Right renal cortex interstitium (tissue), 3 donors: ENCODE data around the gene MYO1E. TPM values are rescaled to one million over a fixed set of nuclear protein-coding genes. Genes with fewer than 3 reads are reported as not detected.
"Not testable (repeated sequence)": the region's sequence is repeated elsewhere in the genome, so short reads cannot be mapped to it uniquely, and the experiment has no call there.

ENCODE experiments used
- DNase-seq, 3 donors: peaks; one replicate each; pipeline ENCODE4 v3.0.0-alpha.2; 2013; ENCODE audit warnings: low read depth in 3 of 3, low spot score in 2 of 3
- polyA plus RNA-seq, 3 donors: library from polyadenylated mRNA; unstranded; fragments of 120-200 nt; gene quantifications; one replicate each; pipeline ENCODE4 v1.2.1, GENCODE V29; 2013; ENCODE audit not compliant: insufficient read length in 3 of 3

The MYO1E gene
- polyA plus RNA-seq = 100 to 1,000 TPM; 160 to 180 (median 161) TPM

DNA sequence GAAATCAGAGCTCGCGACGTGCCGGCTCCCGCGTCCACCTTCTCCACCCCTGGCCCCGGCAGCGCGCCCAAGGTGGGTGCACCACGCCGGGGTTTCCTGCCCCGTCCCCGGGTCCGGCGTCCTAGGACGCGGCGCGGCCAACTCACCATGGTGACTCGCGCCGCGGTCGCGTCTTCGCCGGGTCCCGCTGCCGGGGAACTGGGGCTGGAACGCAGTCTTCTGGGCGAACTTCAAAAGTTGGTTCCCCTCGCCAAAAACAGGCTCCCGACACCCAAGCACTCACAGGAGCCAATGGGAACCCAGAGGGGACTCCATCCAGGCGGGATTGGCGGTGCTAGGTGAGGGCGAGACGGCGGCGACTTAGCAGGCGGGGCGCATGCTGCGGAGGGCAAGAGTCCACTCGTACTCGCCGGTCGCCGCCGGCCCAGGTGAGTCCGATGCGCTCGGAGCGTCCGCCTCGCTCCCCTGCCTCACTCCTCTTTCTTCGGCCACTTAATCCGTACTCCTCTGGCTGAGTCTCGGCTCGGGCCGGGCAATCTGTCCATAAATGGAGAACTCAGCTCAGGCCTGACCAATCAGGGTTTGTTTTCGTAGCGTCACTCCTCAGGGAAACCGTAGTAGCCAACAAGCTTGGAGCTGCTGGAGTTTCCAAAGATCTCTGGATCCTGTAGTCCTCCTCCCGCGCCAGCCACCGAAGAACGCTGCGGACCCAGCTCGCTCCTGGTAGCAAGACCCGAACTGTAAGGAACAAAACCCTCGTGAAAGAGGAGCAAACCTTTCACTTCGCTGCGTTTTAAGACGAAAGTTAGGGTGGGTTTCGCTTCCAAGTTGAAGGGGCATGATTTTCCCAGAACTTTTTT, at the start of gene MYO1E:
TSS of gene MYO1E (minus strand) at position 520 of the 860 bp plus-strand sequence. CDS start at position 149, 371 bp downstream.
- DNase-seq = peak; percentile 92 to 94 (median 93)

DNA sequence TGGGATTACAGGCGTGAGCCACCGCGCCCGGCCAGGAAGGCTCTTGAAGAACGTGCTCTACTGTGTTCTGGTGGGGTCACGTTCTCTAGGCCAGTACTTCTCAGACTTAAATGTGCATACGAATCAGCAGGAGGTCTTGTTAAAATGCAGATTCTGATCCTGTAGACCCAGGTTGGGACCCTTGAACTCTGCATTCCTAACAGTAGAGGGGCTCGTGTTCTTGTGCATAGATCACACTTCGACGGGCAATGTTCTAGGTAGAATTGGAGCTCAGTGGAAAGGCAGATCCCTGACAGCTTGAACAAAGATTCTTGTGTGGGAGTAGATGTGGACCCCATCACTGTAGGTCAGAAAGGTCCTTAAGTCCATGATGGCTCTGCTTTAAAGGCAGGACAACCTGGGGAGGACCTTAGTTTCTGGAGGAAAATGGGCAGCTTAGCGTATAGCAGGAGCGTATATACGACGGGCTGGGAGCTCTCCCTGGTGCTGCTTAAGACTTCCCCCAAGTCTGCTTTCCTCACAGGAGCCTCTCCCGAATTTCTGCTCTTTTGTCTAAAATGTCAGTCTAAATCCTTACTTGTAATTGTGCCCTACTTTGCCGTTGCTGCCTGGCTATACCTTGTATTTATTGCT, 48.4 kb upstream of the MYO1E start:
- no peak for DNase-seq

DNA sequence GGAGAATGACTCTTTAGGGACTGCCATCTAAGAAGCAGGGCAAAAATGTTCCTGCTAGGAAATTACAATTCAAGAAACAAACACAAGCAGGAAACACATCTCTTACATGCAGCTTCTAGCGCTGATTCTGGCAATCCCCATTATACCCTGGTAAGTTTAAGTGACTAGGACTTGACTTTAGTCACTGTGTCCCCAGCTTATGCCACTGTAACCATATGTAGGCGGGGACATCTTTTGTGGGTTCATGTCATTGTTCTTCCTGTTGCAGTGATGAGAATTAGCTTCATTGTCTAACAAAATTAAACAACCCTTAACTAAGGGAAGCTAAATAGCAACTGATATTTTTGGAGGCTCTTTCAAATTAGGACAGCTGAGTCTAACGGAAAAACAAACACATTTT, 47.4 kb upstream of the MYO1E start:
- DNase-seq = no peak

DNA sequence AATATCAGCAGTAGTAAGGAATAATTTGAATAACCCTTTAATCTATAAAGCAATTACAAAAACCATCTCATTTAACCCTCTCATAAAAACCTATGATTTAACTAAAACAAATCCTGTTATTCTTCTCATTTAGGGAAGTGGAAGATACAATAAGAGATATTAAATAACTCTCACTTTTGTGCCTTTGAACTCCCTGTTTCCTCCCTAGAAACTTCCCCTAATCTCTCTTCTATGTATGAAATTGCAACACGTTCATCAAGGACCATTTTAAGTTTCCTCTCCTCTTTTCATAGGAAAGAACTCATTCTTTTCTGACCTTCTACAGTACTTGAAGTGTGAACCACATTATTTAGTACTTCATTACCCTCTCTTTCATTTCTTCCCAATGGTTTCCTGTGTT, 46.5 kb upstream of the MYO1E start:
- no peak for DNase-seq

DNA sequence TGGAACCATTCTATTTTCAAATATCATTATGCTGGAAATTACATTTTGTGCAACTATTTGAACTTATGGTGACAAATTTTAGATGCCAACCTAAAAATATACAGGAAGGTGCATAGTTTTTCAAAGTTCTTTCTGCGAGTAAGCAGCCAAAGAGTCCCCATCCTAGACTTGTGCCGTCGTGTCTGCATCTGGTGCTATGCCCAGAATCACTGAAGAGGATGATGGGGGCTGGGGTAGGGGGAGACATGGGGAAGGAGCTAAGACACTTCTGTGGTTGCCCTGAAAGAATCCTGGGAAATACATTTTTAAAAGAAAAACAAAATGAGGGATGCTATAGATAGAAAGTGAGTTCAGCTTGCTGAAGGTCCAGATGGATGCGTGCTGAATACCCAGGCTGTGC, 44.1 kb upstream of the MYO1E start:
- no peak for DNase-seq

DNA sequence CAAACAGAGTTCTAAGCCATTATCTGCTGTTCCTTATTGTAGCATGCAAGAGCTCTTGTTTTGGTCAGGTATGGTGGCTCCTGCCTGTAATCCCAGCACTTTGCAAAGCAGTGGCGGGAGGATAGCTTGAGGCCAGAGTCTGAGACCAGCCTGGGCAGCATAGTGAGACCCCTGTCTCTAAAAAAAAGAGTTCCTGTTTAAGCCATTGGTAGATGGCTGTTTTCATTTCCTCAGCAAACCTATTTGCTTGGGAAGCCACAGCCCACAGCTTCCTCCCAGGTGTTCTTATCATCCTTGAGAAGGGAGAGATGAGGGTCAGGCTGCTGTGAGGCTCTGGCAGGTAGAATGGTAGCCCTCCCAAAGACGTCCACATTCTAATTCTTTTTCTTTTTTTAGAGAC, 40.9 kb upstream of the MYO1E start:
- no peak for DNase-seq

DNA sequence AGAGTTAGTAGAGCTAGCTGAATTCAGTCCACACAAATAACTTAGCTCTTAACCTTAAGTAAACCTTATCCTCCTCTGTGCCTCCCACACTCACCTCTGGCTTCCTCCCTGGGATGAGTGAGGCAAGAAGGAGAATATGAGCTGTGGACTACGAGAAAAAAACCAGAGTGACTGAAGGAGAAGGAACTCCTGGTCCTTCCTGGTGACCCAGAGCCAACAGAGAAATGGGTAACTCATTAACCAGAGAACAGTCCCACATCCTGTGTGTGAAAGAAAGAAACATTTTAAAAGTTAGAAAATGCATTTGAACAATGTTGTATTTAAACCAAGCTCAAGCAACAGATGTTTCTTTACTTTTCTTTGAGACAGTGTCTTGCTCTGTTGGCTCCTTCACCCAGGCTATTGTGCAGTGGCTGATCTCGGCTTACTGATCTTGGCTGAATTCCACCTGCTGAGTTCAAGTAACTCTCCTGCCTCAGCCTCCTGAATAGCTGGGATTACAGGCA, 37.8 kb upstream of the MYO1E start:
- peak in 1 of 3 donors; percentile 26 for DNase-seq

DNA sequence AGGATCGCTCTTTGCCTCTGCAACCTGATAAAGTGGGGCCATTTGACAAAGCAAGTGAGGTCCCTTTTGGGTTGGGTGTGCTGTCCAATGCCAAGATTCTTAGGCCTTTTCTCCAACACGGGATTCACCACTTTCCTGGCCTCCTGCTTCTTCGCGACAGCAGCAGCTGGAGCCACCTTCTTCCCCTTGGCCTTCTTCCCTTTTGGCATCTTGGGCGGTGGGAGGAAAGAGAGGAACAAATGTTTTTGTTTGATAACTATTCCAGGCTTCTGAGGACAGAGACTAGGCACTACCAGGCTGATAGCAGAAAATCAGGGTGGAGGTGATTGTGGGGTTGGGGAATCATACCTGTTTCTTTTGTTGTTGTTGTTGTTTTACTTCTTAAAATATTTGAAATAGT, 35.3 kb upstream of the MYO1E start:
- no peak for DNase-seq

DNA sequence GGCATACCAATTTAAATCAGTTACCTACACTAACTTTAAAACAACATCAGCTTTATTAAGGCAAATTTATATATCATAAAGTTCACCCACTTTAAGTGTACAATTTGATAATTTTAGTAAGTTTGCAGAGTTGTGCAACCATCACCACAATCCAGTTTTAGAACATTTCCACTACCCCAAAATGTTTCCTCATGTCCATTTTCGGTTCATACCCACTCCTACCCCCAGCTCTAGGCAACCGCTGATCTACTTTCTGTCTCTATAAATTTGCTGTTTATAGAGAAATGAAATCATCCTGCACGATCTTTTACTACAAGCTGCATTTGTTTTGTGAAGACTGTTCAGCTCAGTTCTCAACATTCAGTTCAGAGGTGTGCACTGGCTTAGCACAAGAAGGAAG, 33.8 kb upstream of the MYO1E start:
- no peak for DNase-seq

DNA sequence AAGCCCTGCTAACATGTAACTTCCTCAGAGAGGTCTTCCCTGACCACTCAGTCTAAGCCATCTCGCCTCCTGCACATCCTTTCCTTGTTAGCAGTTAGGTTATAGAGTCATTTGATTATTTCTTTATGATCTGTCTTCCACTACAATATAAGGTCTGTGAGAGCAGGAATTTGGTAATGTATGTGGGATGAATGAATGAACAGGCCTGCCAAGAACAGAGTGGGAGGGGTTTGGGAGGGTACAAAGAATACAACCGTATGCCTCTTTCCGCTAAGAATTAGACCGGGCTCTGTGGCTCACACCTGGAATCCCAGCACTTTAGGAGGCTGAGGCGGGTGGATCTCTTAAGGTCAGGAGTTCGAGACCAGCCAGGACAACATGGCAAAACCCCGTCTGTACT, 32.4 kb upstream of the MYO1E start:
- DNase-seq = no peak

DNA sequence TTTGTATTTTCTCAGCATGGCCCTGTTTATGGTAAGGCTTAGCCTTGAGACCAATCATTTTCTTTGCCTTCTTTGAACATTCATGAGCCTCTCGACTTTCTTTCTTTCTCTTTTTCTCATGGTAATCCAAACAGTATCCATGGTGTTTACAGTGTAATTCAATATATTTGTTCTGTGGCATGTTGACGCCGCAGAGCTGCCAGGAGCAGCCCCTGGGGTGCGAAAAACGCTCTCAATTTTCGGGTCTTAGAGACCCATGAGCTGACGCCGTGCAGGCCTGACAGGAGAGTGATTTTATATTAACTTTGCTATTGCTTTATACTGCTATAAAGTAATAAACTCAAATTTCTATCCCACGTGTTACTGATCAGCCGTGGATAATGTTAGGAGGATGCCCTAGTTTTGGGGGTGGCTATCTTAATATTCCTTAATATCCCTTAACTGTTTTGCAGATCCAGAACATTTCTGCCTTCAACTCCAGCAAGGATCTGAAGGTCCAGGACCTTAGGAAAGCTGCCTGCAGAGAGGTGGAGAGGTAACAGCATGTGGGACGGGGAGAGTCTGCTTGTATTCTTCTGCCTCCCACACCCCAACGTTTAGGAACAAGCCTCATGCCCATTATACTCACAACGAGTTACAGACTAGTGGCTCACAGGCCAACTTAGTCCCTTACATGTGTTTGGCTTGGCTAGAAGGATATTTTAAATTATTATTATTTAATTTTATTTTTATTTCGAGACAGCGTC, 29.3 kb upstream of the MYO1E start:
- DNase-seq = no peak

DNA sequence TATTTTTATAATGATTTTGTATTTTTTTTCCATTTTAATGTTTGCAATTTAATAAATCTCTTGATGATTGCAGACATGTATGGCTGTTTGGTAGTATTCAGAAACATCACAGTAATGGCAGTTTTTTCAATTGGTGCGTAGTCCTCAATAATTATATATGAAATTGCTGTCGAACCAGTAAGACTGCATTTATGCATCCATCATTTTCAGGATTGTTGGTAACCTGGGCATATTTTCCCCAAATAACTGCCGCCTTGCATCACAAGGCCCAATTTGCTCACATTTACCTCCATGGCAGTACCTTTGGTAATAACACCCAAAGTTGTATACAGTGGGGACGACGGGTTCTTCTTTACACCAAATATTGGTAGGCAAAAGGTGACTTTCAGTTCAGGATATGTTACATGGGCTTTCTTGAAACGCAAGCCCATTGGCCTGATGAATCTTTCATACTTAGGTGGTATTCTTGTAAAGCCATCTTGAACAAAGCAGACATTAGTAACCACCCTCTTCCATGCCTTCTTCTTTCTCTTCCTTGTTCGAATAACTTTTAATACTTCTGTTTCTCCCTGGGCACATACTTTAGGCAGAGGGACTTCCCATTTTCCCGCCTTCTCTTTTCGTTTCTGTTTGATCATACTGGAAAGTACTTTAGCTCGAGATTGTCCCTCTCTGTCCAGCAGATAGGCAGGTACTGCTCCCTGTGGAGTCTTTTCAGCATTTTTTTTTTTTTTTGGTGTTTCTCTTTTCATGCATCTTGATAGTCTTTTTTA, 28.6 kb upstream of the MYO1E start:
- DNase-seq = not testable (repeated sequence)

DNA sequence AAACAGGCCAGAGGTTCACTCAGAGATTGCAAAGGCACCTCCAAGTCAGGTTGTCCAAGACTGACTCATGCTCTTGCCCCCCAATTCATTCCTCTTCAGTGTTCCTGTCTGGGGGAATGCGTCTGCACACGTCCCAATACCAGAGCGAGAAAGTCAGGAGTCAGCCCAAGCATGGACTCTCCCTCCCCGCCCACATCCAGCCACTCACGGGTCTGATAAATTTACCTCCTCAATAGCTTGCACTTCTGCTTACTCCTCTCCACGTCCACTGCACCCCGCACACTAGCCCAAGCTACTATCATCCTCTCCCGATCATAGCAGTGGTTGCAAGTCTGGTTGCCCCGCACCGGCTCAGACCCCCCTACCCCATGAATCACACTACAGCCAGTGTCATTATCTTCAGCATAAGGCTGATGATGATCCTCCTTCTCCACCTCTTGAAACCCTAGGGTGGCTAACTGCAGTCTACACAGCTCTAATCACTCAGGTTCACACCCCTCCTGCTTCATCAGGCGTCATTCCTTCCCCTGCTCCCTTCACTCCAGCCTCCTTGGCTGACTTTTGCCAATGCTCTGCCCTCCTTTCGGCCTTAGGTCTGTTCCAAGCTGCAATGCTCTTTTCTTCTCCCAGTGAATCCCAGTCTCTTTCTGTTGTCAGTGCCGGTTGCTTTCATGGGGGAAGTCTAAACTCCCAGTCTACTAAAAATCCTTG, 27.6 kb upstream of the MYO1E start:
- no peak for DNase-seq

DNA sequence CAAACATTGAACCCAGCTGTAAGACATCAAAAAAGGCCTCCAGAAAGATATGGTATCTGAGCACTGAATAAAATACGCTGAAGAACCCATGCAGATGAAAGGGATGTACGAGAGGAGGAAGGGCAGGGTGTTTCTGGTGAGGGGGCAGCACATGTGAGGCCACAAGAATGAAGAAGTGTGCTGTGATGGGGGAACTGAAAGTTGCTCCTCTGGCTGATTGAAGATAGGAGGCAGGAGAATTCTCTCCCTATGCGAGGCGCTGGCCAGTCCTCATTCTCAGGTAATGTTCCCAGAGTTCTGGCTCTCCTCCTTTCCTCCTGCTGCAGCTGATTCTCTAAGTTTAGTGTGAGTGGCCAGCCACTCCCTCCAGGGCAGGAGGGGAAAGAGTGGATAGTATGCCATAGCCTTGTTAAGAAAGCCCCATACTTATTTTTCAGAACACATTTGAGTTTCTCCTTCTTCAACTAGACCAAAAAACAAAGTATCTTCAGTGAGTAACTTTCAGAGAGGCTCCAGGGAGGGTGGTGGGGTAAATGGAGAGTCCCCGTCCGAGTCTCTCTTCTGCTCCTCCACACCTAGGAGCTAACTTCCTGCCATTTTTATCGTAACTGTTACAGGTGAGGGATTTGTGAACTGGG, 26.9 kb upstream of the MYO1E start:
- no peak for DNase-seq

DNA sequence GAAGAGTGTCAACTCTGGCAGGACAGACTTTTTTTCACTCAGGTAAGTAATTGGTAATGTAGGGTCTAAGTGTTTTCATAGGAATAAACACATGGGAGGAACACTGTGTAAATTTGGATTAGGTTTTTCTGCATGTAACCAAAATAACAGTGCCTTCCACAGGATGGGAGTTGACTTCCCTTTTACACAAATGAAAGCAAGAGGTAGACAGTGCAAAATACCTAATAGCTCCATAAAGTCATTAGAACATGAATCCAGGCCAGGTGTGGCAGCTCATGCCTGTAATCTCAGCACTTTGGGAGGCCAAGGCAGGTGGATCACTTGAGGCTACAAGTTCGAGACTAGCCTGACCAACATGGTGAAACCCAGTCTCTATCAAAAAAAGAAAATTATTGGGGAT, 25.5 kb upstream of the MYO1E start:
- no peak for DNase-seq

DNA sequence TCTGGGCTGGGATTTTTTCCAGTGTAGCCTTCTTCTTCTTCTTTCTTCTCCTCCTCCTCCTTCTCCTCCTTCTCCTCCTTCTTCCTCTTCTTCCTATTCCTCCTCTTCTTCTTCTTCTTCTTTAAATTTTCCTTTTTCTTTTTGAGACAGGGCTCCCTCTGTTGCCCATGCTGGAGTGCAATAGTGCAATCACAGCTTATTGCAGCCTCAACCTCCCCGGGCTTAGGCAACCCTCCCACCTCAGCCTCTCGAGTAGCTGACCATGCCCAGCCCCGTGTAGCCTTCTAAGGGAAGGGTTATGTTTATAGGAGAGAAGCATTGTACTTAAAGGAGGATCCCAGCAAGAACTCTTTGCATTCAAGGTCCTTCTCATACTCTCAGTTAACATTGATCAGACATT, 24.0 kb upstream of the MYO1E start:
- no peak for DNase-seq

DNA sequence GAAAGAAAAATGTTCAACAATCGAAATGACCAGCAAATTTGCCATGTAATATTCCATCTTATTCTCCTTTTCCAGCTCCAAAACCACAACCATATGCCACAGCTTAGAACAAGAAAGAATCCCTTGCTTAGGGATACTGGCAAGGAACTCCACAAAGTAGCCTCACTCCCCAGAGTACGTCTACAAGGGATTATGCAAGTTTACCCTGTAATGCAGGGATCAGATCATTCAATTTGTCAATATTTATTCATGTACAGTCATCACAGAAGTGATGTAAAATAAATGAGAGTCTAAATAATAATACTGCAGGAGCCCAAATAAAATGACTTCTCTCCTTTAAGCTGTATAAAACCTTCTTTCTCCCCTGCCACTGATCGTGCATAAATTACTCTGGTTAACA, 23.5 kb upstream of the MYO1E start:
- no peak for DNase-seq

DNA sequence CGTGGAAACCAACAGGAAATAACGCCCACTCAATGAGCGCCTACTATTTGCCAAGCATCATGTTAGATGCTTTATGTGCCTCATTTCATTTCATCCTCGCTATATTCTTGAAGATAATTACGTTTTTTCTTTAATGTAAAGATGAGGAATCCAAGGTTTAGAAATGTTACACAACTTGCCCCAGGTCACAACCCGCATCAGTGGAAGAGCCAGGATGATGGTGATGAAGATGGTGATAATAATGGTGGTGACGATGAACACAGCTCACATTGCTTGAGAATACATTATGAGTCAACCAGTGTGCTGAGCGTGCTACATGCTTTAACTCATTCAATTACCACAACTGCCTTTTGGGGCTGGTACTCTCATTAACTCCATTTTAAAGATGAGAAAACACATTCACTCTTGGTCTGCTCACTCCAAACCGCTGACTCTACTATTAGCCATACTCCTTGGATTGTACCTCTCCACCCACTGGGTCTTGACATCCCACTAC, 21.5 kb upstream of the MYO1E start:
- DNase-seq = no peak

DNA sequence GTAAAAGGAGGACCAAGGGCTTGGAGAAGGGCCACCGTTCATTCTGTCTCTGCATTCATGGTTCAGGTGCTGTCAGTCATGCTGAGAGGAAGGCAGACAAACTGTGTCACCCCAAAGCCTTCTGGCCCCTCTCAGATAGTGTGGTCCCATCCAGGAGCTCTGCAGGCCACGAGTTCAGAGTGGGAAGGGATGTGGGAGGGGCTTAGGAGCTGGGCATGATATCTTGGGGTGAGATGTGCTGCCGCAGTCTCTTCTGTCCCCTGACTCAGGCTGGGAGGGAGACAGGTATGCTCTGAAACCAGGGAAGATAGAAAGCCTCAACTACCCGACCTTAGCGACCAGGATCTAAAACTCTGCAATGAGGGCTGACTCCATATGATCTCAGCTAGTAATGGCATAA, 19.6 kb upstream of the MYO1E start:
- DNase-seq = no peak
